CD4-positive, alpha-beta T cell (primary cell): ENCODE data around the gene PNPLA1. TPM values are rescaled to one million over a fixed set of nuclear protein-coding genes. Genes with fewer than 3 reads are reported as not detected.

ENCODE experiments used
- ATAC-seq: fragments of 200-7000 bp; cut with Tn5 transposase; one replicate; pipeline ENCODE4 v1.10.0; 2022; ENCODE audit warnings: mild to moderate bottlenecking; ENCODE audit not compliant: poor library complexity
- CTCF ChIA-PET: fragments of 350-600 bp; sonication (Branson Sonifier 250); formaldehyde crosslinking; loops from one replicate; lab custom pipeline; 2021; ENCODE audit warnings: antibody characterized with exemption, inconsistent platforms; lab: Charles Lee
- POLR2A ChIA-PET: fragments of 350-600 bp; sonication (Branson Sonifier 250); formaldehyde crosslinking; loops from one replicate; lab custom pipeline; 2021; ENCODE audit warnings: antibody characterized with exemption, inconsistent platforms; lab: Charles Lee
- DNase-seq, 14 experiments: peaks; one replicate each; pipeline ENCODE4 v3.0.0-alpha.2; 2013 to 2020; ENCODE audit warnings: mixed read lengths in 2 of 14
- H3K27ac ChIP-seq, 2 donors: one replicate each; pipeline versions ENCODE4 v1.5.1 to v1.7.0; 2013; ENCODE audit warnings: low read length in 2 of 2, low read depth in 1 of 2, mild to moderate bottlenecking in 1 of 2
- H3K27me3 ChIP-seq, 2 experiments: 1 replicate in 1 of 2; 2 replicates in 1 of 2; pipeline versions ENCODE4 v1.6.1 to v1.7.0; 2013; ENCODE audit warnings: low read length in 2 of 2, control low read depth in 1 of 2, mild to moderate bottlenecking in 1 of 2, moderate library complexity in 1 of 2; ENCODE audit not compliant: insufficient read depth in 2 of 2, control insufficient read depth in 1 of 2
- H3K36me3 ChIP-seq: one replicate; pipeline ENCODE4 v1.6.1; 2013; ENCODE audit warnings: low read length, control low read depth; ENCODE audit not compliant: insufficient read depth
- H3K4me1 ChIP-seq: one replicate; pipeline ENCODE4 v1.6.1; 2013; ENCODE audit warnings: low read length, control low read depth; ENCODE audit not compliant: insufficient read depth
- H3K4me3 ChIP-seq: one replicate; pipeline ENCODE4 v1.5.1; 2013; ENCODE audit warnings: mild to moderate bottlenecking, low read length, moderate library complexity
- H3K9me3 ChIP-seq, 2 experiments: 1 replicate in 1 of 2; 2 replicates in 1 of 2; pipeline versions ENCODE4 v1.6.1 to v1.7.0; 2013; ENCODE audit warnings: low read length in 2 of 2, mild to moderate bottlenecking in 2 of 2, control low read depth in 1 of 2, moderate library complexity in 1 of 2; ENCODE audit not compliant: control insufficient read depth in 1 of 2, insufficient read depth in 1 of 2
- H3K27ac Mint-ChIP-seq: one replicate; pipeline ENCODE4 v1.8.0; 2020; ENCODE audit warnings: mixed read lengths
- H3K27me3 Mint-ChIP-seq: one replicate; pipeline ENCODE4 v1.8.0; 2021; ENCODE audit warnings: mixed read lengths
- H3K36me3 Mint-ChIP-seq: one replicate; pipeline ENCODE4 v1.8.0; 2021; ENCODE audit warnings: low read depth, mixed read lengths
- H3K4me1 Mint-ChIP-seq: one replicate; pipeline ENCODE4 v1.8.0; 2021; ENCODE audit warnings: low read depth, mixed read lengths
- H3K4me3 Mint-ChIP-seq: one replicate; pipeline ENCODE4 v1.8.0; 2020; ENCODE audit warnings: mild to moderate bottlenecking, mixed read lengths
- H3K9me3 Mint-ChIP-seq: one replicate; pipeline ENCODE4 v1.8.0; 2020; ENCODE audit warnings: mixed read lengths
- intact Hi-C, 2 experiments: fragments of 100-400 bp; cut with DNase I in 1 of 2; cut with micrococcal nuclease in 1 of 2; formaldehyde crosslinking; loops; one replicate each; pipeline versions ENCODE4 v1.15.1 to v1.9.0; 2023 to 2025; cut with DNase I, micrococcal nuclease
- total RNA-seq, 174 experiments: library from RNA in 2 of 174; stranded (reverse) in 2 of 174; gene quantifications; one replicate each; pipeline ENCODE4 v1.2.3 and lab custom pipeline; 2021 to 2026
- TF ChIP-seq, protein P1 (sequence below): fragments of 200-600 bp; IDR thresholded peaks from one replicate; pipeline ENCODE4 v1.8.0; 2022; ENCODE audit warnings: antibody characterized with exemption, mild to moderate bottlenecking

PNPLA1 gene
- total RNA-seq, 2 experiments from 2014 or later, result 0.17 TPM; not detected in 1

- DNase-seq (no peak), ATAC-seq (no peak)
- no peak overlapping the region for H3K4me3 ChIP-seq
- no peaks in the 10 kb centered on the region for H3K4me1 Mint-ChIP-seq
- H3K27me3 Mint-ChIP-seq, result peaks cover 26% of the 10 kb centered on the region
- ChIA-PET POLR2A (no interaction called here), CTCF (interaction anchor here (1.3 to 2.2 kb wide), 2 partner anchors 11 to 28 kb away, joined by 5 to 7 read pairs; no protein-coding TSS in a partner anchor)
- TF ChIP-seq, protein P1, sequence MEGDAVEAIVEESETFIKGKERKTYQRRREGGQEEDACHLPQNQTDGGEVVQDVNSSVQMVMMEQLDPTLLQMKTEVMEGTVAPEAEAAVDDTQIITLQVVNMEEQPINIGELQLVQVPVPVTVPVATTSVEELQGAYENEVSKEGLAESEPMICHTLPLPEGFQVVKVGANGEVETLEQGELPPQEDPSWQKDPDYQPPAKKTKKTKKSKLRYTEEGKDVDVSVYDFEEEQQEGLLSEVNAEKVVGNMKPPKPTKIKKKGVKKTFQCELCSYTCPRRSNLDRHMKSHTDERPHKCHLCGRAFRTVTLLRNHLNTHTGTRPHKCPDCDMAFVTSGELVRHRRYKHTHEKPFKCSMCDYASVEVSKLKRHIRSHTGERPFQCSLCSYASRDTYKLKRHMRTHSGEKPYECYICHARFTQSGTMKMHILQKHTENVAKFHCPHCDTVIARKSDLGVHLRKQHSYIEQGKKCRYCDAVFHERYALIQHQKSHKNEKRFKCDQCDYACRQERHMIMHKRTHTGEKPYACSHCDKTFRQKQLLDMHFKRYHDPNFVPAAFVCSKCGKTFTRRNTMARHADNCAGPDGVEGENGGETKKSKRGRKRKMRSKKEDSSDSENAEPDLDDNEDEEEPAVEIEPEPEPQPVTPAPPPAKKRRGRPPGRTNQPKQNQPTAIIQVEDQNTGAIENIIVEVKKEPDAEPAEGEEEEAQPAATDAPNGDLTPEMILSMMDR, result no peak
- no peaks in the 10 kb centered on the region for H3K9me3 ChIP-seq
- no peak overlapping the region for H3K27ac Mint-ChIP-seq
- H3K27ac ChIP-seq, result no peak overlapping the region
- intact Hi-C loops, result no loop called here
- H3K9me3 Mint-ChIP-seq, result no peaks in the 10 kb centered on the region
- peaks cover 0 to 13% of the 10 kb centered on the region in 2 experiments for H3K27me3 ChIP-seq
- H3K36me3 ChIP-seq, result no peaks in the 10 kb centered on the region
- no peak overlapping the region for H3K4me3 Mint-ChIP-seq
- H3K36me3 Mint-ChIP-seq, result no peaks in the 10 kb centered on the region
- no peaks in the 10 kb centered on the region for H3K4me1 ChIP-seq
These were observed 60.5 kb downstream of the PNPLA1 start for GRCh38 chr6:36330366-36330765.

GRCh38 chr6:36331381-36331780 is 61.5 kb downstream of the PNPLA1 start:
- Mint-ChIP-seq H3K36me3 (no peaks in the 10 kb centered on the region), H3K27ac (no peak overlapping the region), H3K27me3 (peaks cover 35% of the 10 kb centered on the region), H3K9me3 (no peaks in the 10 kb centered on the region), H3K4me3 (no peak overlapping the region), H3K4me1 (no peaks in the 10 kb centered on the region)
- ChIA-PET POLR2A (no interaction called here), CTCF (interaction anchor here (1.3 to 2.2 kb wide), 2 partner anchors 10 to 29 kb away, joined by 5 to 7 read pairs; no protein-coding TSS in a partner anchor)
- intact Hi-C loops, result no loop called here
- no peak for DNase-seq
- H3K9me3 ChIP-seq, result no peaks in the 10 kb centered on the region
- ATAC-seq, result no peak
- TF ChIP-seq, protein P1, result no peak
- H3K4me1 ChIP-seq, result peaks cover 2% of the 10 kb centered on the region
- no peaks in the 10 kb centered on the region for H3K36me3 ChIP-seq
- H3K27ac ChIP-seq, result no peak overlapping the region
- H3K4me3 ChIP-seq, result no peak overlapping the region
- peaks cover 2 to 13% of the 10 kb centered on the region in 2 experiments for H3K27me3 ChIP-seq

GRCh38 chr6:36333171-36333895 is 63.5 kb downstream of the PNPLA1 start:
- intact Hi-C loops, result no loop called here
- H3K27ac ChIP-seq, result no peak overlapping the region
- peaks cover 2 to 13% of the 10 kb centered on the region in 2 experiments for H3K27me3 ChIP-seq
- Mint-ChIP-seq H3K27ac (no peak overlapping the region), H3K4me1 (peaks cover 5% of the 10 kb centered on the region), H3K9me3 (no peaks in the 10 kb centered on the region), H3K4me3 (no peak overlapping the region), H3K36me3 (no peaks in the 10 kb centered on the region), H3K27me3 (peaks cover 35% of the 10 kb centered on the region)
- H3K36me3 ChIP-seq, result no peaks in the 10 kb centered on the region
- ATAC-seq (no peak), DNase-seq (no peak)
- H3K9me3 ChIP-seq, result no peaks in the 10 kb centered on the region
- no peak overlapping the region for H3K4me3 ChIP-seq
- POLR2A ChIA-PET, result no interaction called here
- peaks cover 11% of the 10 kb centered on the region for H3K4me1 ChIP-seq
- TF ChIP-seq, protein P1, result no peak
- CTCF ChIA-PET, result interaction anchor here (0.8 kb wide), 1 partner anchor 12 kb away, joined by 3 read pairs; no protein-coding TSS in a partner anchor
